ENCODE results near the gene CLRN2. TPM values are rescaled to one million over a fixed set of nuclear protein-coding genes. Genes with fewer than 3 reads are reported as not detected.

The CLRN2 gene
- total RNA-seq, 2 donors from 2014 or later, result not detected

Other genes starting within 250 kb of the CLRN2 start
- 10 to 100 TPM in 1 of 2 donors, 1 to 10 TPM in 1; 9.0 to 10.7 TPM for gene QDPR, start 3.1 kb upstream of the CLRN2 start, total RNA-seq
- gene LAP3, start 62.0 kb downstream of the CLRN2 start, total RNA-seq, result 10 to 100 TPM; 83.3 to 91.2 TPM
- gene MED28, start 99.5 kb downstream of the CLRN2 start, total RNA-seq, result 10 to 100 TPM; 14.5 to 22.8 TPM